Keratinocyte (primary cell): ENCODE results near the gene NT5DC3.

Source experiments
- CTCF ChIP-seq, 3 experiments: IDR thresholded peaks in 1 of 3; conservative IDR thresholded peaks in 1 of 3; optimal IDR thresholded peaks in 1 of 3; 2 replicates in 2 of 3; 3 replicates in 1 of 3; pipeline versions ENCODE3 to v1.5.1; 2011; ENCODE audit warnings: low read length in 3 of 3, mild to moderate bottlenecking in 3 of 3, moderate library complexity in 2 of 3, control low read depth in 1 of 3, inconsistent platforms in 1 of 3; ENCODE audit not compliant: insufficient read depth in 2 of 3; ENCODE audit errors: extremely low read depth in 1 of 3
- EZH2 ChIP-seq: IDR thresholded peaks from one replicate; pipeline ENCODE4 v1.6.1; 2012; ENCODE audit warnings: inconsistent platforms, mild to moderate bottlenecking, low read length, moderate library complexity

- TF ChIP-seq CTCF (optimal IDR thresholded peaks at IDR 0.05 in 1 of 3, IDR thresholded peaks at IDR 0.05 in 1 of 3, conservative IDR thresholded peaks at IDR 0.05 in 1 of 3; ENCODE audit: extremely low read depth in 1 of 3, insufficient read depth in 2 of 3, low read length in 3 of 3) (no peak), EZH2 (no peak)
These were observed 42.4 kb downstream of the NT5DC3 start for GRCh38 chr12:103798586-103798985.
